Astrocyte of the spinal cord (primary cell): ENCODE measurements around the gene MAPRE2.

Source experiments
- DNase-seq: peaks from one replicate; pipeline ENCODE4 v3.0.0; 2011; ENCODE audit warnings: low read depth, low spot score
- H3K4me3 ChIP-seq: 2 replicates; pipeline ENCODE4 v1.5.1; 2011; ENCODE audit warnings: low read depth, mild to moderate bottlenecking, low read length, moderate library complexity
- CTCF ChIP-seq: IDR thresholded peaks from 2 replicates; pipeline ENCODE4 v1.5.1; 2012; ENCODE audit warnings: low read depth, mild to moderate bottlenecking, low read length, inconsistent platforms
- in situ Hi-C: cut with HindIII; loops from 2 replicates; pipeline ENCODE4 v1.10.0; 2017; ENCODE audit warnings: low sequenced_read_pairs

Gene MAPRE2

GRCh38 chr18:35075132-35075531, 33.9 kb downstream of the MAPRE2 start:
- no peak for DNase-seq
- in situ Hi-C loops: no loop called here
- no peak for TF ChIP-seq CTCF
- no peak overlapping the region for H3K4me3 ChIP-seq

- peak; percentile 83 for DNase-seq
- in situ Hi-C loops: no loop called here
- TF ChIP-seq CTCF: no peak
- no peak overlapping the region for H3K4me3 ChIP-seq
Observed at GRCh38 chr18:35076135-35076924, 35.1 kb downstream of the MAPRE2 start.

GRCh38 chr18:35077937-35078336, 36.7 kb downstream of the MAPRE2 start:
- in situ Hi-C loops: no loop called here
- no peak for DNase-seq
- H3K4me3 ChIP-seq: no peak overlapping the region
- TF ChIP-seq CTCF: no peak

GRCh38 chr18:35080058-35080457, 38.8 kb downstream of the MAPRE2 start:
- TF ChIP-seq CTCF: no peak
- in situ Hi-C loops: no loop called here
- no peak for DNase-seq
- no peak overlapping the region for H3K4me3 ChIP-seq

GRCh38 chr18:35083174-35083712, 42.0 kb downstream of the MAPRE2 start:
- in situ Hi-C loops: no loop called here
- TF ChIP-seq CTCF: no peak
- no peak for DNase-seq
- no peak overlapping the region for H3K4me3 ChIP-seq

- in situ Hi-C loops: no loop called here
- TF ChIP-seq CTCF: no peak
- H3K4me3 ChIP-seq: no peak overlapping the region
- DNase-seq: no peak
Observed at GRCh38 chr18:35084494-35085449, 43.6 kb downstream of the MAPRE2 start.
